ENCODE data around the gene SLC9C2.
"Not testable (repeated sequence)": the region's sequence is repeated elsewhere in the genome, so short reads cannot be mapped to it uniquely, and the experiment has no call there.

SLC9C2 gene, protein sequence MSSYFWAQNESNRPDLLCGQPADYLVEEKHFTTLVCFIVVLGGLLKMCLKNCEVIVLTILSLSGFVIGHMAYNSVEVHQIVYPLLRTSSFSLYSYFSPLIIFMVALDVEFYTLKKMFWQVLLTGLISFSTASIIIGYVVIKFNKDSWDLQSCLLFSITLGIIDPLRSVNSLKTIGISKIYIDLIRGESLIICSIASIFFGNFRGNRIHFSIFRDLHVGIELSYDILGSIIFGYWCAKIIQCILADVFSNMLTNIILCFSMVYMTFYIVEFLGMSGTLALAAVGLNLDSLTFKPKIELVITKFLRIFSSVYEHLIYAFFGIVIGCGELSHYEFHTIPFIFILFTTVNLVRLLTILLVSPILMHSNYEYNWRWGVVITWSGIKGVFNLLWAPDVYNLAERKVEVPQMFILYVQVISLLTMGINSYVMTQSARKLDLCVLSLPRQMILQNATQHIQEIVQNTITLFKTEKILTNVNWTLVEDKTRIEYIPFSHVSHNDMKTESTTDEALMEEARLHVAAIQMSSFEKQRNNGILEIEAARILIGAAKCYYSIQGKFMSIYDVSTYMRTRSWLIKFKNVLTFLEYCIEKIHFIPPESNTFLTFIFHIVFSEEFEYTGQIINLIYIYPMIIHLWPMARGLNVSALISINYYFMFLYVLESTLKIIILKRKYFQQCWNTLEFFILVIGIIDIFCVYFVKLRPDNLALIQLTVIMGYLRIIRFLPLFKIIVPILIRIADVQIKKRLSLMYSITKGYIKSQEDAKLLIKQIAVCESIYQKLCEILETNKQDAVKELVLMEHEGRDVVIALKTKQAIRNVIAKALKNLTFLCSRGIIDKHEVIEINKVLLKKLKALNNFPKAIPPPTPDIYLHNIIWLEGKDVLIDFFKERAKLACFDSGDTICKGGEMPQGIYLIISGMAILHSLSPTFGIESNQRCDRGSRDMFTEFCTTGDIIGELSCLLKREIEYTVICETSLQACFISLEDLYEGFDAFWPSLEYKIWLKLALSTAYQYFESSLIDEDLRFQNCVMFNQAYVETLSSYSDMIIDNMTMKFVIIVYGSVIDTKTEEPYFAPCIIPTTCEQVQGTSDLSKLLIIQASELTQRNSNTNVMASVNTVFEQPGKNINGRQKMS

DNA sequence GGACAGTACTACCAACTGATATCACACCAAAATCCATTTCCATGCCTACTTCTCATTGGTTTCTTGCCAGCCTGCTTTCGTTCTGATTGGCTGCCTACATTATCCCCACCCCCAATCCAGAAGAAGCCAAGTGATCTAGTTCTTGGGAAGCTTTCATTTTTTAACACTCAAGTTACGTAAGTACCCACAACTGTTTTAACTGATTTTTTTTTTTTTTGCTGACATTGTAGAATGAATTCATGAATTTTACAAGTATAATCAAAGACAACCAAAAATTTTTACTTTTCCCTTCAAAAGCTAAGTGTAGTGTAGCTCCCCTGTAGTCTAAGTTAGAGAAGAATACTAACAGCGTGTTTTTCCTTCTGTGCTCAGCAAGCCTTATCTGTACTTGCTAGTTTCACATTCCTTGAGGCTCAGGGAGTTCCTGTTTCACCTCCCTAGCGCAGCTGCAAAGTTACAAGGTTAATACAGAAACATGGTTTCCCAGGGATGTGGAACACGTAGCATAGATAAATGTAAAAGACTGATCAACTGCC, at the start of gene SLC9C2:
TSS of gene SLC9C2 (minus strand) at position 17 of the 536 bp plus-strand sequence. CDS start 1,296 bp downstream, outside the sequence.
- DNase-seq (ENCODE audit: low spot score), result no peak

DNA sequence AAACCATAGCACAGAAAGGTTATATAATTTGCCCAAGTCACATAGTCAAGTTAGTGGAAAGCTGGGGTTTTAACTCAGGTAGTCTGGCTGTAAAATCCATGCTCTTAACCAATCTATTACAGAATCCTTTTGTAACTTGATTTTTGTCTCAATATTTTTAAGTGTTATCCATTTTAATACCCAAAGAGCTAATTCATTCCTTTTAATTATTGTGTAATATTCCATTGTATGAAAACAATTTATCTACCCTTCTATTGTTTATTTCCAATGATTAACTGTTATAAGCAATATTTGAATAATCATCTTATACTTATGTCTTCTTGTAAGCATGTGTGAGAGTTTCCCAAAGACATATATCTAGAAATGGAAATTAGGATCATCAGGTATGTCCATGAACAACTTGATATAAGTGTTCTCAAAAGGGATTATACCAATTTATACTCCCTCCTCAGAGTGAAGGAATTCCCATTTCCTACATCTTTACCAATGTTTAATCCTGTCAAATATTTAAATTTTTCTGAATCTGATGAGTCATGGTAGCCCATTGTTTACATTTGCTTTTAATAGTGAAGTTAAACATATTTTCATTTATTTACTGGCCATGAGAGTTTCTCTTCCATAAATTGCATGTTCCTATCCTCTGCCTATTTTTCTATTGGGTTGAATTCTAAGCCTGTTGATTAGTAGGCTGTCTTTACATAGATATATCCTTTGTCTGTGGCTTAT, 46.2 kb upstream of the SLC9C2 start:
- no peak for DNase-seq (ENCODE audit: low spot score)

DNA sequence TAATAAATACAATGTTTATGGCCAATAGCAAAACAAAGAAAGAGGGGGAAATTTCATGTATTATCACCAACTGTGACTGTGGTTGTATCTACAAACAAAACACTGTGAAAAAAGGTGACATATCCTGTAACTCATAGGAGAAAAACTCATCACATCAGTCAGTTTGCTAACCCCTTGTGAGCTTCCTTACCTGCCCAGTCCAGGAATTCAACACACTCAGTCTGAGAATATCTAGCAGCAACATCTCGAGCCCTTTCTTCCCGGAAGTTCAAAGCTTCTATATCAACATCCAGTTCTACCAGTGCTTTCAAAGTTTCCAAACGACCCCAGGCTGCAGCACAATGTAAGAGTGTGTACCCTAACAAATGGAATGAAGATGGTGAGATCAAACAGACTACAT, 43.8 kb upstream of the SLC9C2 start:
- no peak for DNase-seq (ENCODE audit: low spot score)

DNA sequence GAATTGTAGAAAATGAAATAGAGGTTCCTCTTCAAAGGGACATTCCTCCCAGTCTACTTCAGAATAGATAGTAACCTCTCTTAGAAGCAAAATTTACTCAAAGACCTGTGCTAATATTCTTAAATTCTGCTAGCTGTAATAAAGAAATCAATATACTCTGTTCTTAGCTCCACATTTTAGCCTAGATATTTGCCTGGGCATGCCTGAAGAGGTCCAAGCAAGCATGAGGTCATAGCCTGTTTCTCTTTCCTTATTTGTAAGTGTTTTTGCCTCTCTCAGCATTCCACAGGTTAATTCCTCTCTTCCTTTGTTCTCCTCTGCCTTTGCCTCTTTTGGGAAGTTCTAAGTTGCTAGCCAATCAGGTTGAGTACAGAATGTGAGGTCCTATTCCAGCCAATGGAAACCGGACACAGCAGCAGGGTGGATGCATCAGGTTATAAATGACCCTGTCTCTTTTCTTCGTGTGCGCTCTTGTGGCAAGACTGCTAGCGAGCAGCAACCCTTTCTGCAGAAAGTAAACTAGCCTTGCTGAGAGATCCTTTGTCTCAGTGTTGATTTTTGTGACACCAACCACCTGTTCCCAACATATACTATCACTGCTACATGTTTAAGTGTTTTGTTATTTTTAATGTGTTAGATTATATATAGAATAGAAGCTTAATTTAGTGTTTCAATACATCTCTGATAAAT, 39.7 kb upstream of the SLC9C2 start:
- not testable (repeated sequence) for DNase-seq (ENCODE audit: low spot score)

GRCh38 chr1:173639102-173639501, 36.2 kb upstream of the SLC9C2 start:
- no peak for DNase-seq (ENCODE audit: low spot score)

DNA sequence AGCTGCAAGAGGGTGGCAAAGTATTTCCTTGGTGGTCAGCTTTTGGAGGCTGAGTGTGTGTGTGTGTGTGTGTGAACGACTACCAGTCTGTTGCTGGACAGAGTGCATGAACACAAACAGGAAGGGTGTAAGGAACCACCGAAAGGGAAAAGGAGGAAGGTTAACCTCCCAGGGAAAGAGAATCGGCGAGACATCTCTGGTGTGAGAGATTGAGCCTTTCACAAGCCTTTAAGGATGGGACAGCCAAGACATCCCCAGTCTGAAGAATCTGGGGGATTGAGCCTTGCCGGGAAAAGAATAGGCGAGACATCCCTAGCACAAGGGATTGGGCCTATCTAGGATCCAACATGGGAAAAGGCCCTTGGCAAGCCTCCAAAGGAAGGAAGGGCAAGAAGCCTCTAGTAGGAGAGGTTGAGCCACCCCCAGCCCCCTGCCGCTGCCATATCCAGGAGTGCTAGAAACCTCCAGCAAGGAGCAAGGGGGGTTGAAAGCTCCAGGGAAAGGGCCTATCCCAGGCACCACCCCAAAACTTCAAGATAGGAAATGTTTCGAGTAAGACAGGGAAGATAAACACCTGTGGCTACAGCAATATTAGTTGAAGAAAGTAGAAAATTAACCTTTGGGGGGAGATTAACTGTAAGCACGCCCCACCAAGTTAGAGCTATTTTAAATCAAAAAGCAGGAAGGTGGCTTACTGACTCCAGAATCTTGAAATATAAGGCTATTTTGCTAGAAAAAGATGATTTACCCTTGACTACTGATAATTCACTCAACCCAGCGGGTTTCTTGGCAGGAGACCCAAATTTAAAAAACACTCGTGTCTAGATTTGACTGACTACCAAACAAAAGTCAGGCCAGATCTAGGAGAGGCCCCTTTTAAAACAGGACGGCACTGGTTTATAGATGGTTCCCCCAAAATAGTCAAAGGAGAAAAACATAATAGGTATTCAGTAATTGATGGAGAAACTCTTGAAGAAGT, 35.5 kb upstream of the SLC9C2 start:
- DNase-seq (ENCODE audit: low spot score), result no peak

GRCh38 chr1:173637236-173638042, 34.6 kb upstream of the SLC9C2 start:
- not testable (repeated sequence) for DNase-seq (ENCODE audit: low spot score)

- DNase-seq (ENCODE audit: low spot score), result no peak
These were observed 32.2 kb upstream of the SLC9C2 start, which contains the start of gene TEX50 for GRCh38 chr1:173635116-173635515. TSS of gene TEX50 (plus strand) at chr1:173635338. CDS start at chr1:173635522, 184 bp downstream.

GRCh38 chr1:173628888-173629287, 26.0 kb upstream of the SLC9C2 start:
- DNase-seq (ENCODE audit: low spot score), result no peak

DNA sequence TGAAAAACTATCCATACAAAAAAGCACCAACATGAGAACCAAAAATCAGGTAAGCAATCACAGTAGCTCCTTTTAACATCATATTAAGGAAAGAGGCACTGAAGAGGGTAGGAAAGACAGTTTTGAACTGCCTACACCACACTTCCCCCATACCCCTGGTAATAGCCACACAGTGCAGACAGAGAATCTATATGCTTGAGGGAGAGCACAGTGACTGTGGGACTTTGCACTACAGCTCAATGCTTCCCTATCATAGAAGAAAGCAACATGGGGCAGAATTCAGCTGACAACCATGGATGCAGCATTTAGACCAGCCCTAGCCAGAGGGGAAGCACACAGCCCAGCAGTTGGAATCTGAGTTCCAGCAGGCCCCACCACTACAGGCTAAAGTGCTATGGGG, 24.4 kb upstream of the SLC9C2 start:
- no peak for DNase-seq (ENCODE audit: low spot score)

DNA sequence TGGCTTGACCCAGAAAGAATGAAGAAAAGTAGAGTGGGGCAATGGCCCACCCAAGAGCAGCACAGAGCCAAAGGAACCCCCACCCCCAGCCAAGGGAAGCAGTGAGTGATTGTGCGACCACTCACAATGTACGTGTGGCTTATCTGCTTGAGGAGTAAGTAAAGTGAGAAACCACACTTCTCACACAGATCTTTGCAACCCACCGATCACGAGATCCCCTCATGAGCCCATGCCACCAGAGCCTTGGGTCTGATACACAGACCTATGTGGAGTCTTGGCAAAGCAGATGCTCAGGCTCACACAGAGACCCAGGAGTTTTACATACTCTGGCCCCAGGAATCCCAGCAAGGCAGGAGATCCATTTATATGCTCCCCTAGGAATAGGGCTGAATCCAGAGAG, 14.0 kb upstream of the SLC9C2 start:
- peak; percentile 2 for DNase-seq (ENCODE audit: low spot score)

DNA sequence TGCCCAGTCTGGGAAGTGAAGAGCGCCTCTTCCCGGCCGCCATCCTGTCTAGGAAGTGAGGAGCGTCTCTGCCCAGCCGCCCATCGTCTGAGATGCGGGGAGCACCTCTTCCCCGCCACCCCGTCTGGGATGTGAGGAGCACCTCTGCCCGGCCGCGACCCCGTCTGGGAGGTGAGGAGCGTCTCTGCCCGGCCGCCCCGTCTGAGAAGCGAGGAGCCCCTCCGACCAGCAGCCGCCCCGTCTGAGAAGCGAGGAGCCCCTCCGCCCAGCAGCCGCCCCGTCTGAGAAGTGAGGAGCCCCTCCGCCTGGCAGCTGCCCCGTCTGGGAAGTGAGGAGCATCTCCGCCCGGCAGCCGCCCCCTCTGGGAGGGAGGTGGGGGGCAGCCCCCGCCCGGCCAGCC, 10.2 kb upstream of the SLC9C2 start:
- DNase-seq (ENCODE audit: low spot score), result not testable (repeated sequence)

- no peak for DNase-seq (ENCODE audit: low spot score)
These were observed 5.8 kb upstream of the SLC9C2 start for GRCh38 chr1:173608503-173609216.

- no peak for DNase-seq (ENCODE audit: low spot score)
These were observed 1.3 kb downstream of the SLC9C2 start for GRCh38 chr1:173601588-173601987.

DNA sequence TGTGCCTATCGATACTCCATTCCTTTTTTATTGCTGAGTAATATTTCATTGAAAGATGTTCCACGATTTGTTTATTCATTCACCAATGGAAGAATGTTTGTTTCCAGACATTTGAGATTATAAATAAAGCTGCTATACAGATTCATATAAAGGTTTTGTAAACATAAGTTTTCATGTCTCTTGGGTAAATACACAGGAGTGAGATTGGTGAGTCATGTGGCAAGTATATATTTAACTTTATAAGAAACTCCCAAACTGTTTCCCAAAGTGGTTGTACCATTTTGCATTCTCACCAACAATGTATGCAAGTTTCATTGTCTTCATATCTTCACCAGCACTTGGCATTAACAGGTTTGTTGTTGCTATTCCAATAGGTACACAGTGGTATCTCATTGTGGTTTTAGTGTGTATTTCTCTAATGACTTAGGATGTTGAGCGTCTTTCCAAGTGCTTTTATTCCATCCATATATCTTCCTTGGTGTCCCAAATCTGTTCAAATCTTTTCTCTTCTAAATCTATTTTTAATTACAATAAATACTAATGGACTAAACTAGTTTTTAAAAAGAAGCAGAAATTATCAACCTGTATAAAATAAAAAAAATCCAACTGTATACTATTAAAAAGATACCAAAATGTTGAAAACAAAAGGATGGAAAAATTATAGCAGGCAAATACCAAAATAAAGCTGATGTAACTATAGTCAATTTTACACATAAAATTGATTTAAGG, 6.6 kb downstream of the SLC9C2 start:
- DNase-seq (ENCODE audit: low spot score), result no peak

- DNase-seq (ENCODE audit: low spot score), result not testable (repeated sequence)
These were observed 11.7 kb downstream of the SLC9C2 start for GRCh38 chr1:173591138-173591537.

DNA sequence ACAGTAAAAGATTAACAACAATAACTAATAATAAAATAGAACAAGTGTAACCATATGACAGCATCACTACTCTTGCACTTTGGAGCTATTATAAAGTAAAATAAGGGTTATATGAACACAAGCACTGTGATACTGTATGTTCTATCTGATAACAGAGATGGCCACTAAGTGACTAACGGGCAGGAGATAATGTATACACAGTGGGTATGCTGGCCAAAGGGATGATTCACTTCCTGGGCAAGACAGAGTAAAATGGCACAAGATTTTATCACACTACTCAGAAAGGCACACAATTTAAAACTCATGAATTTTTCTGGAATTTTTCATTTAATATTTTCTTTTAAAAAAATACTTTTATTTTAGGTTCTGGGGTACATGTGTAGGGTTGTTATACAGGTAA, 12.3 kb downstream of the SLC9C2 start:
- no peak for DNase-seq (ENCODE audit: low spot score)

Measured in activated CD4-positive, alpha-beta T cell treated with anti-CD3 and anti-CD28 coated beads, Interleukin-2, Interleukin-4, amounts not matched to agents 100 ng/mL and 50 ng/mL, durations not matched to agents 16 hours and 8 hours (primary cell).